GM06990 (cell line): Measurements from ENCODE around the gene RPL5.

Experiments used
- DNase-seq: peaks from one replicate; pipeline ENCODE4 v3.0.0-alpha.2; 2011; ENCODE audit not compliant: insufficient read length; ENCODE audit errors: extremely low read depth
- H3K27me3 ChIP-seq: replicated peaks from 2 replicates; pipeline ENCODE4 v1.6.0; 2011; ENCODE audit warnings: low read length; ENCODE audit not compliant: control insufficient read depth, insufficient read depth
- H3K36me3 ChIP-seq: 2 replicates; pipeline ENCODE4 v1.5.1; 2011; ENCODE audit warnings: low read length; ENCODE audit not compliant: control insufficient read depth, insufficient read depth
- H3K4me3 ChIP-seq: replicated peaks from 2 replicates; pipeline ENCODE4 v1.5.1; 2011; ENCODE audit warnings: low read depth, mild to moderate bottlenecking, control low read depth, low read length
- TF ChIP-seq, protein P1 (sequence below): IDR thresholded peaks from 2 replicates; pipeline ENCODE4 v1.5.1; 2011; ENCODE audit warnings: low read length, control low read depth, mild to moderate bottlenecking, inconsistent platforms; ENCODE audit not compliant: insufficient read depth, poor library complexity, severe bottlenecking

RPL5 gene

DNA sequence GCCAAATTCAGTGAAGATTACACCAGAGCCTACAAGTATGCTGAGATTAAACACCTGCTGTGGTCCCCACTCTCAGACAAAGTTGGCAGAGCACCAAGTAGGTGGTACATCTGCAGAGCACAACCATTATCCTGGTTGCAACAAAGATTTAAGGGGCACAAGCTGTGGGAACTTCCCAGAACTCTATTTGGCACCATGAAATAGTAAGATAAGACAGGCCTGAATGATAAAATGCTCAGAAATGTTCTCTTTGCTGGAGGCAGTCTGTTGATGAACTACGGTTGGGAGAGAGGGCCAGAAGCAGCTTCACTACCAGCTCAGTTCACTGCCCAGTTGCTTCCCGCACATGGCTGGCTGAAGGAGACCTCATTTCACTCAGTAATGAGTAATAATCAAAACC is 19.9 kb downstream of the RPL5 start:
- H3K4me3 ChIP-seq, result no peak overlapping the region
- no peaks in the 10 kb centered on the region for H3K27me3 ChIP-seq
- TF ChIP-seq, protein P1, sequence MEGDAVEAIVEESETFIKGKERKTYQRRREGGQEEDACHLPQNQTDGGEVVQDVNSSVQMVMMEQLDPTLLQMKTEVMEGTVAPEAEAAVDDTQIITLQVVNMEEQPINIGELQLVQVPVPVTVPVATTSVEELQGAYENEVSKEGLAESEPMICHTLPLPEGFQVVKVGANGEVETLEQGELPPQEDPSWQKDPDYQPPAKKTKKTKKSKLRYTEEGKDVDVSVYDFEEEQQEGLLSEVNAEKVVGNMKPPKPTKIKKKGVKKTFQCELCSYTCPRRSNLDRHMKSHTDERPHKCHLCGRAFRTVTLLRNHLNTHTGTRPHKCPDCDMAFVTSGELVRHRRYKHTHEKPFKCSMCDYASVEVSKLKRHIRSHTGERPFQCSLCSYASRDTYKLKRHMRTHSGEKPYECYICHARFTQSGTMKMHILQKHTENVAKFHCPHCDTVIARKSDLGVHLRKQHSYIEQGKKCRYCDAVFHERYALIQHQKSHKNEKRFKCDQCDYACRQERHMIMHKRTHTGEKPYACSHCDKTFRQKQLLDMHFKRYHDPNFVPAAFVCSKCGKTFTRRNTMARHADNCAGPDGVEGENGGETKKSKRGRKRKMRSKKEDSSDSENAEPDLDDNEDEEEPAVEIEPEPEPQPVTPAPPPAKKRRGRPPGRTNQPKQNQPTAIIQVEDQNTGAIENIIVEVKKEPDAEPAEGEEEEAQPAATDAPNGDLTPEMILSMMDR, result no peak
- no peak for DNase-seq
- H3K36me3 ChIP-seq, result peaks cover 3% of the 10 kb centered on the region

- no peak overlapping the region for H3K4me3 ChIP-seq
- H3K27me3 ChIP-seq, result no peaks in the 10 kb centered on the region
- H3K36me3 ChIP-seq, result peaks cover 3% of the 10 kb centered on the region
- no peak for DNase-seq
- TF ChIP-seq, protein P1, result no peak
Measured at GRCh38 chr1:92853299-92853698, 21.5 kb downstream of the RPL5 start.

DNA sequence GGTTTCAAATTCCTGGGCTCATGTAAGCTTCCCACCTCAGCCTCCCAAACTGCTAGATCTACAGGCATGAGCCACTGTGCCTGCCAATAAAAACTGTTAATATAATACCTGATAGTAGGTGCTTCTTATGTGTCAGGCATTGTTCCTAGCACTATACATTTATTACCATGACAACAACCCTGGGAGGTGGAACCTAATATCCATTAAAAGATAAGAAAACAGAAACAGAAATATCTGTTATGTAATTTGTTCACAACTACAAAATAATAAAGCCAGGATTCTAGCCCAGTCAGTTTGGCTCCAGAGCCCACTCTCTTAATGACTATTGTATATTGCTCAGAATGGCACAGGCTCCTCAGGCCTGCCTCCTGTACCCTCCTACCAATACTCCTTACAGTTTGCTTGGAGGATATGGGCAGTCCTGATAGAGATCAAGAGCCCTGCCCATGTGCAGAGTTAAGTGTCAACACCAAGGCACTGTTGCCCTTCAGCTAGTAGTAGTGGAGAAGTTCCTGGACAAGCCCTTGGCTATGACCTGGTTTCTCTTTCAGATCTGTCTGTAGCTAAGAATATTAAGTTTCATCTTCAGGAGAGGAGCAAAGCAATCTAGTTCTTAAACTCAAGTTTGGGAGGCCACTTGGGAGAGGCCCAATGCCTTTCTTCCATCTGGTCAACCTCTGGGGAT is 22.4 kb downstream of the RPL5 start:
- H3K27me3 ChIP-seq, result no peaks in the 10 kb centered on the region
- H3K36me3 ChIP-seq, result peaks cover 3% of the 10 kb centered on the region
- no peak overlapping the region for H3K4me3 ChIP-seq
- DNase-seq, result no peak
- TF ChIP-seq, protein P1, result no peak

DNA sequence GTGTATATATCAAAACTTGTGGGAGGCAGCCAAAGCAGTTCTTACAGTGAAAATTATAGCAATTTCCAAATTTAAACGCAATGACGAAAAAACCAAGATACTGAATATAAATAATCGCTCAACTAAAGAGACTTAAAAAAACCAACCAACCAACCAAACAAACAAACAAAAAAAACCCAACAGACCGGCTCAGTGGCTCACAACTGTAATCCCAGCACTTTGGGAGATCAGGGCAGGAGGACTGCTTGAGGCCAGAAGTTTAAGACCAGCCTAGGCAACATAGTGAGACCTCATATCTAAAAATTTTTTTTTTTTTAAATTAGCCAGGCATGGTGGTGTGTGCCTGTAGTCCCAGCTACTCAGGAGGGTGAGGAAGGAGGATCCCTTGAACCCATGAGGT is 23.4 kb downstream of the RPL5 start:
- TF ChIP-seq, protein P1, result no peak
- Histone ChIP-seq H3K27me3 (no peaks in the 10 kb centered on the region), H3K4me3 (no peak overlapping the region), H3K36me3 (no peaks in the 10 kb centered on the region)
- DNase-seq, result no peak

DNA sequence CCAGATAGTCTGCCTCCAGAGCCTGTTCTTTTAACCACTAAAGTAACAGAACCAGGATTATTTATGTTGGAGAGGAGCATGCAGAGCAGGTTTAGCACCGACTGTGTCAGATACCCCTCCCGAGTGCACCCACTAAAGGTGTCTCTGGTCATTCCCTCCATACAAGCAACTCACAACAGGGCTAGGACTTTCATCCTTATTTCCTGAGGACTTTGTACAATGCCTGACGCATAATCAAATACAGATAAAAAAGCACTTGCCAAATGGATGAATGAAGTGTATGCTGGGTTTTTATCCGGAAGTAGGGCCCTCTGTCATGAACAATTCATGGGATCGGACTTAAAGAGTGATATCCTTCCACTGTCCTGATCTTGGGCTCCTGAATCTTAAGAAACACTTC is 26.0 kb downstream of the RPL5 start:
- no peak for DNase-seq
- no peaks in the 10 kb centered on the region for H3K36me3 ChIP-seq
- H3K4me3 ChIP-seq, result no peak overlapping the region
- H3K27me3 ChIP-seq, result no peaks in the 10 kb centered on the region
- TF ChIP-seq, protein P1, result no peak
